ENCODE measurements around the gene HOTAIR.

GRCh38 chr12:53988541-53989226 lies 13.9 kb upstream of the HOTAIR start:
- TF ChIP-seq, protein P1, sequence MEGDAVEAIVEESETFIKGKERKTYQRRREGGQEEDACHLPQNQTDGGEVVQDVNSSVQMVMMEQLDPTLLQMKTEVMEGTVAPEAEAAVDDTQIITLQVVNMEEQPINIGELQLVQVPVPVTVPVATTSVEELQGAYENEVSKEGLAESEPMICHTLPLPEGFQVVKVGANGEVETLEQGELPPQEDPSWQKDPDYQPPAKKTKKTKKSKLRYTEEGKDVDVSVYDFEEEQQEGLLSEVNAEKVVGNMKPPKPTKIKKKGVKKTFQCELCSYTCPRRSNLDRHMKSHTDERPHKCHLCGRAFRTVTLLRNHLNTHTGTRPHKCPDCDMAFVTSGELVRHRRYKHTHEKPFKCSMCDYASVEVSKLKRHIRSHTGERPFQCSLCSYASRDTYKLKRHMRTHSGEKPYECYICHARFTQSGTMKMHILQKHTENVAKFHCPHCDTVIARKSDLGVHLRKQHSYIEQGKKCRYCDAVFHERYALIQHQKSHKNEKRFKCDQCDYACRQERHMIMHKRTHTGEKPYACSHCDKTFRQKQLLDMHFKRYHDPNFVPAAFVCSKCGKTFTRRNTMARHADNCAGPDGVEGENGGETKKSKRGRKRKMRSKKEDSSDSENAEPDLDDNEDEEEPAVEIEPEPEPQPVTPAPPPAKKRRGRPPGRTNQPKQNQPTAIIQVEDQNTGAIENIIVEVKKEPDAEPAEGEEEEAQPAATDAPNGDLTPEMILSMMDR (IDR thresholded peaks at IDR 0.05): no peak
- TF ChIP-seq EP300 (IDR thresholded peaks at IDR 0.05) (no peak), POLR2AphosphoS5 (IDR thresholded peaks at IDR 0.05) (no peak), POLR2A (IDR thresholded peaks at IDR 0.05) (no peak)

Data from stomach (tissue), 4 donors.